CD4-positive, alpha-beta T cell treated with Interleukin-4 for 4 hours (primary cell): Measurements from ENCODE around the gene LEO1.
A peak's percentile ranks its signal among the peaks of the same experiment; 100 is the strongest.
"Not testable (repeated sequence)": the region's sequence is repeated elsewhere in the genome, so short reads cannot be mapped to it uniquely, and the experiment has no call there.

Experiments used
- DNase-seq: peaks from one replicate; pipeline ENCODE4 v3.0.0-alpha.2; 2020

LEO1 gene

GRCh38 chr15:52003089-52003488 lies 31.5 kb upstream of the LEO1 start:
- DNase-seq = not testable (repeated sequence)

DNA sequence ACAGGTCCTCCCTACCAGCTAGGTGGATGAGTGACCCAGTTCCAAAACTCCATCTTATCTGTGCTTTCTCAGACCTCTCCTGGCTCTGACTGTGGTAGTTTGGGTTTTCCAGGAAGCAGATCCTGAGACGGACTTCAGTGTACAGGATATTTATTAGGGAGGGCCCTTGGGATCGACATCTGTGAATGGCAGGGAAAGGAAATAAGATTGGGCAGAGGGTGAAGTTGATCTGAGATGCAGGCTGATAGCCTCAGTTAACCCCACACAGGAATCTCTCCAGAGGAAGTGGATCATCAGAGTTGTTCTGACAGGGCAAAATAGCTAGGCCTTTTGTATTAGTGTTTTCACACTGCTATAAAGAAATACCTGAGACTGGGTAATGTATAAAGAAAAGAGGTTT lies 30.8 kb upstream of the LEO1 start:
- DNase-seq = no peak

DNA sequence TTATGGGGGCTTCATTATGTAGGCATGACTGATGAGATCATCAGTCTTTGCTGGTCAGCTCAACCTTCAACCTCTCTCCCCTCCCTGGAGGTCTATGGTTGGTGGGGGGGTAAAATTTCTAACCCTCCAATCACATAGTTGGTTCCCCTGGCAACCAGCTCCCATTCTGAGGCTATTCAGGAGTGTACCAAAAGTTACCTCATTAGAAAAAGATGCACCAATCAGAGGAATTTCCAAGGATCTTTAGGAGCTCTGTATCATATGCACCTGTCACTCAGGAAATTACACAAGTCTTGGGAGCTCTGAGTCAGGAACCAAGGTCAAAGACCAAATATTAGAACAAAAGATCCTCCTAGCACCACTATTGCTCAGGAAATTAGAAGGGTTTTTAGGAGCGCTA lies 21.4 kb upstream of the LEO1 start:
- DNase-seq = no peak

GRCh38 chr15:51991141-51991540 lies 19.6 kb upstream of the LEO1 start:
- DNase-seq = no peak

DNA sequence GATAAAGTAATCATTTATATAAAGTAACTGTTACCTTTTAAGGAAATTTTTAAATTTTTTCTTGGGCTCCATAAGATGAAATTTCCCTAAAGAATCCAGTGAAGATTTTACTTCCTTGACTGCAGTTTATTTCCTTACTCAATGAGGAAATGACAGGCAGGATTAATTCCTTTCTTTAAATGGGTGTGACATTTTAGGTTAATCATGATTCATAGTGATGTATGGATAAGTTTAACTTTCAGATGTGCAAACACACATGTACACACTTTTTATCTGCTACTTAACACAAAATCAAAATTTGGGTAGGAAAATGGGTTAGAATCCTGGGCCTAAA lies 11.2 kb upstream of the LEO1 start:
- DNase-seq = no peak

DNA sequence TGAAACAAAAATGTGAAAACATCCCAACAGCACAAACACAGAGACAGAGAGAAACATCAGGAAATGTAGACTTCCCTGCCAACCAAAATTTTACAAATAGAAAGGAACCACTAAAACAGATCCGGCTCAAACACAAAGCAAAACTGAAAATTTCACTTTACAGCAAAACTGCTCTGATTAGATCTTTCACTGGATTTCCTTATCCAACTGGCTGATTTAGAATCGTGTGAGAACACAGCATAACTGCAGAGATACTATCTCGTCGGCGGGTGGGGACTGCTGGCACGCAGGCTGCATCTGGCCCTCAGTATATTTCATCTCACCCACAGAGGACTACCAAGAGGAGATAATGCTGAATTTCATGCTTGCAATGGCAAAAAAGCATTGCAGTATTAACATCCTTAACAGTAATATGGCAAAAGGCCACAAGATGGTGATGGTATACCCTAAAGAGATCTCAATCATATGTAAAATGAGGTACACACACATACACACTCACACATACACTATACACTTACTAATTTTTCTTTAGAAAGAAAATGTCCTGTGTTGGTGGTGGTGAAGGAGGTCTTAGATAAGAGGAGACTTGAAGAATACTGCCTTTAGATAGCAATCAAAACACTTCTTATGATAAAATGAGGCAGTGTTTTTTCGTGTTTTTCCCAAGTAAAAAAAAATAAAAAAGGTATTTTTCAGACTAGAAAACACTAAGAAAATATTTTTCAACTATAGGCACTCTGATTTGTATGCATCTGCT lies 10.6 kb upstream of the LEO1 start:
- DNase-seq = peak; percentile 77

- DNase-seq = no peak
Measured at GRCh38 chr15:51973775-51974174, 2.2 kb upstream of the LEO1 start.

- no peak for DNase-seq
Measured at GRCh38 chr15:51973220-51973619, 1.6 kb upstream of the LEO1 start.

DNA sequence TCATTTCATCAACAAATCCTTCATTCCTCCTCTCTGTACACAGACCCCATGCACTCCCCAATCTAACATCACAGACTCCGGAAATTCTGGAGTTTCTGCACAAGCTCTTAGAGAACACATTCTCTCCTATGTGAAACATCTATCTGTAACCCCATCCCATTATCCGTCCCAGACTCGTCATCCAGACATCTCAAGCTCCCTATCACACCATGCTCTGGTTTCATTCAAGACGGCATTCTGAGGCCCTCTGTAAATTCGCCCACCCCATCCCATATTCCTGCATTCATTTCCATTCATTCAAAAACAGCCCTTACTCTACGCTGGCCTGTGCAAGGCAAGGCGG lies 575 bp downstream of the LEO1 start:
- no peak for DNase-seq

- no peak for DNase-seq
Measured at GRCh38 chr15:51970132-51970817, 1.3 kb downstream of the LEO1 start.

GRCh38 chr15:51969728-51970127 lies 1.9 kb downstream of the LEO1 start:
- no peak for DNase-seq

GRCh38 chr15:51967583-51967982 lies 4.0 kb downstream of the LEO1 start:
- DNase-seq = no peak

GRCh38 chr15:51966192-51966591 lies 5.4 kb downstream of the LEO1 start:
- no peak for DNase-seq

GRCh38 chr15:51965691-51966090 lies 5.9 kb downstream of the LEO1 start:
- DNase-seq = no peak

- no peak for DNase-seq
Measured at GRCh38 chr15:51955504-51955903, 16.1 kb downstream of the LEO1 start.

DNA sequence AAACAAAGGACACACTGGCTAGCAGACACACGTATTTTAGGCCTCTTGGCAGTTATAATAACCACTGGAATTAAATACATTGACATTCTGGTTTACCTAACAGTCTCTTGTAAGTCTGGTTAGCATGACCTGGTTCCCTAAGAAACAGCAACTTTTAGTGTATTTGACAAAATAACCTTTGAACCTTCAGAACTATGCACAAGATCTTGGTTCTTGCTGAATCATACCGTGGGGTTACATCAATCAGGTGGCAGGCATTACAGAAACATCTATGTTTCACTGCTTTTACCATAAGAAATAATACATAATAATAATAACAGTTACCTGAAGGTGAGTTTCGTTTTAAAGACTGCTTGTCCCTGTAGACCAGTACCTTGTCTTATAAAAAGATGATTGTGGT lies 18.8 kb downstream of the LEO1 start:
- no peak for DNase-seq

DNA sequence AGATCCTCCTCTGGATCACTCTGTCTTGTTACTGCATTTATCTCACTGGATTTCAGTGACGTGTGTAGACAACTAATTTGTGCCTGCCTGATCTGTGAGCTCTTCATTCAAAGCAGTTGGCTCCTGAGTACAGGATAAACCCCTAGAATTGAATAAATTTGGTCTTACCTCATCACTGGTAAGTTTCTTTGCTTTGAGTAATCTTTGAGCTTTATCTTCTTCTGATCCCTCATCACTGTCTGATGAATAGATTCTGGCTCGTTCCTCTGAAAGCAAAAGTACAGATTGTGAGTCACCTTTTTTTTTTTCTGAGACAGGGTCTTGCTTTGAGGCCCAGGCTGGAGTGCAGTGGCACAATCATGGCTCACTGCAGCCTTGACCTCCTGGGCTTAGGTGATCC lies 24.5 kb downstream of the LEO1 start:
- no peak for DNase-seq

- DNase-seq = no peak
Measured at GRCh38 chr15:51939216-51939615, 32.4 kb downstream of the LEO1 start.

DNA sequence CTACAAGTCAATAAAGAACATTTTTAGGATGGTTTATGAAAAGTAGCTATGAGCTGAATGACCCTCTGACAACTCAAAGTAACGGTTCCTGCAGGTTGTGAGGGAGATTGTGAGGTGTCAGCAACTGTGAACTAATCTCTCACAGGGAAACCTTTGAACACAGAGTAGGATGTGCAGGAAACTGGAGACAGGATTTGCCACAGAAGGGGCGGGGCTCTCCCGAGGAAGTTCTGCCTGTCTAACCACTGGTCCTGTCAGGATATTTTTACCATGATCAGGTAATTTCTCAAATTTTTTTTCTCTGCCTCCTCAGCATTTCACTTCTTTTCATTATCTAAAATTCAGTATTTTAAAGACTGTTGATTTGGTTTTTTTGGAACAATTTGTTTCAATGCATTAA lies 33.3 kb downstream of the LEO1 start:
- no peak for DNase-seq

GRCh38 chr15:51936105-51936478 lies 35.5 kb downstream of the LEO1 start:
- DNase-seq = no peak

GRCh38 chr15:51935466-51936104 lies 36.0 kb downstream of the LEO1 start:
- no peak for DNase-seq

GRCh38 chr15:51932161-51932560 lies 39.4 kb downstream of the LEO1 start:
- no peak for DNase-seq

DNA sequence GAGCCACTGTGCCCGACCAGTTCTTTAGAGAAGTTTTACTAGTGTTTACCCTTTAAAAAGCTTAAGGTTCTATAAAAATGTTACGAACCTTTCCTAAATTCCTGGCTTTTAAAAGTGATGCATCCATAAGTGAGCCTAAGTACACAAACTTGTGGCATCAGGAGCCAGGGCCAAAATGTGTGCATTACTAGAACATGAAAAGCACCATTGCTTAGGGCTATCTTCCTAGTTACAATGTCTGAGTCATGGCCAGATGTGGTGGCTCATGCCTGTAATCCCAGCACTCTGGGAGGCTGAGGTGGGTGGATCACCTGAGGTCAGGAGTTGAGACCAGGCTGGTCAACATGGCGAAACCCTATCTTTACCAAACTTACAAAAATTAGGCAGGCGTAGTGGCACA lies 39.9 kb downstream of the LEO1 start:
- DNase-seq = no peak

DNA sequence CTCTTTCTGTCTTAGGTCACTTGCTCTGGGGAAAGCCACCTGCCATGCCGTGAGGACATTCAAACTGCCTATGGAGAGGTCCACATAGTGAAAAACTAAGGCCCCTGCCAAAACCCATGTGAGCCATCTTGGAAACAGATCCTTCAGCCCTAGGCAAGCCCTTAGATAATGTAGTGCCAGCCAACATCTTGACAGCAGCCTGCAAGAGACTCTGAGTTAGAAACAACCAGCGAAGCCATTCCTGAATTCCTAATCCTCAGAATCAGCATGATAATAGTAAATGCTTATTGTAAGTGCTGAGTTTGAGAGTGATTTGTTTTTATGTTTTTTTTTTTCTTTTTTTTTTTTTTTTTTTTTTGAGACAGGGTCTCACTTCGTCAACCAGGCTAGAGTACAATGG lies 40.6 kb downstream of the LEO1 start:
- no peak for DNase-seq

DNA sequence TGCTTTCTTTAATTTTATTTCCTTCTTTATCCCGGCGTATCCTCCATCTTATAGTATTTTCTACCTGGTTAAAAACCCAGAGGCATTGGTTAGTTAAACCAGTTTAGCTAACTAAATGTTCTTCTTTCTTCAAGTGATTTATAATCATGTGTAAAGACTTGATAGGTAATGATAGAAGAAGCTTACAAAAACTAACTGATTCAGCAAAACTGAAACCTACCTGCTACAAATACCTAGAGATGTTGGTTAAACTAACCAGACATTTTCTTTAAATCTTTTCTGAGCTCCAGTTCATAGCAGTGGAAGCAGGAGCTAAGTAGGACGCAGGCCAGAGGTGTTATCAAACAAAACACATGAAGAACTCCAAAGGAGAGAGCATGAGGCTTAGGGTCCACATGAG lies 44.8 kb downstream of the LEO1 start:
- DNase-seq = no peak
